GM19238 (cell line): ENCODE results near the gene DFFA.
"Not testable (repeated sequence)": the region's sequence is repeated elsewhere in the genome, so short reads cannot be mapped to it uniquely, and the experiment has no call there.

Experiments
- DNase-seq: peaks from one replicate; pipeline ENCODE4 v3.0.0; 2011; ENCODE audit warnings: low spot score; ENCODE audit not compliant: insufficient read length

The DFFA gene

GRCh38 chr1:10506046-10506676, 33.8 kb upstream of the DFFA start:
- DNase-seq, result not testable (repeated sequence)

GRCh38 chr1:10504249-10504648, 31.9 kb upstream of the DFFA start:
- DNase-seq, result no peak

GRCh38 chr1:10502206-10502605, 29.9 kb upstream of the DFFA start:
- DNase-seq, result no peak

- DNase-seq, result no peak
Measured at GRCh38 chr1:10498231-10498630, 25.9 kb upstream of the DFFA start.

- DNase-seq, result no peak
Measured at GRCh38 chr1:10497109-10497508, 24.8 kb upstream of the DFFA start.

- DNase-seq, result no peak
Measured at GRCh38 chr1:10495952-10496351, 23.6 kb upstream of the DFFA start.

- no peak for DNase-seq
Measured at GRCh38 chr1:10495475-10495817, 23.1 kb upstream of the DFFA start.

GRCh38 chr1:10494754-10495474, 22.6 kb upstream of the DFFA start:
- DNase-seq, result peak; percentile 78

GRCh38 chr1:10494418-10494753, 22.1 kb upstream of the DFFA start:
- no peak for DNase-seq

GRCh38 chr1:10490286-10490970, 18.1 kb upstream of the DFFA start:
- DNase-seq, result no peak

GRCh38 chr1:10489291-10490055, 17.1 kb upstream of the DFFA start:
- no peak for DNase-seq

- DNase-seq, result no peak
Measured at GRCh38 chr1:10484521-10484920, 12.2 kb upstream of the DFFA start.

- DNase-seq, result no peak
Measured at GRCh38 chr1:10480614-10481013, 8.3 kb upstream of the DFFA start.

GRCh38 chr1:10479296-10479695, 7.0 kb upstream of the DFFA start:
- no peak for DNase-seq

GRCh38 chr1:10475510-10475909, 3.2 kb upstream of the DFFA start:
- no peak for DNase-seq

GRCh38 chr1:10474613-10475507, 2.5 kb upstream of the DFFA start, which contains the start of gene PEX14:
Gene PEX14 (plus strand): TSS chr1:10474950. CDS start chr1:10474967, 17 bp downstream.
- peak; percentile 88 for DNase-seq

- not testable (repeated sequence) for DNase-seq
Measured at GRCh38 chr1:10474309-10474612, 1.9 kb upstream of the DFFA start.

- no peak for DNase-seq
Measured at GRCh38 chr1:10473145-10473765, 926 bp upstream of the DFFA start.

- DNase-seq, result no peak
Measured at GRCh38 chr1:10471411-10472219, 714 bp downstream of the DFFA start.

GRCh38 chr1:10470043-10470442, 2.3 kb downstream of the DFFA start:
- DNase-seq, result no peak
